Measurements from ENCODE around the gene CUX1. TPM values are rescaled to one million over a fixed set of nuclear protein-coding genes. Genes with fewer than 3 reads are reported as not detected.
A peak's percentile ranks its signal among the peaks of the same experiment; 100 is the strongest.

The CUX1 gene
- total and polyA plus RNA-seq, 10 of the 15 experiments (the other 5 are each of a cell fraction or from before 2014, with no cell fraction given): 6.1 to 48.6 (median 25.9) TPM

- 0% methylated on average over 9 of the region's 9 CpGs for WGBS (ENCODE audit: insufficient coverage, insufficient replicate concordance, low lambda C conversion rate, missing lambda C conversion rate)
- SMC1A ChIA-PET (ENCODE audit: uncharacterized antibody, unreplicated experiment): interaction anchor here (1.5 to 6.8 kb wide), 6 partner anchors 16 to 177 kb away, joined by 3 to 91 read pairs (median 6); no protein-coding TSS in a partner anchor
These were observed 471.6 kb downstream of the CUX1 start for GRCh38 chr7:102289057-102289456.

More at GRCh38 chr7:102289057-102289456, 471.6 kb downstream of the CUX1 start:
- no peaks in the 10 kb centered on the region; a peak in 1 of 4 replicates for H3K36me3 ChIP-seq (ENCODE audit: control insufficient read depth in 2 of 2, insufficient read depth in 2 of 2, low read length in 1 of 2)
- no peak for TF ChIP-seq ZBED1 (IDR thresholded peaks at IDR 0.05; ENCODE audit: borderline replicate concordance)
- TF ChIP-seq TCF3 (IDR thresholded peaks at IDR 0.05; ENCODE audit: borderline replicate concordance, insufficient read depth, low read depth, low read length): peak; percentile 62; the same call in 1 of the 2 replicates
- TF ChIP-seq TCF12 (IDR thresholded peaks at IDR 0.05; ENCODE audit: low read depth, low read length): peak; percentile 56; the same call in 1 of the 2 replicates
- 0 out of 2 replicates have a peak, but pooled peaks have one; percentile 7 for TF ChIP-seq MEF2A (IDR thresholded peaks at IDR 0.05; ENCODE audit: insufficient read depth, low read depth, low read length)
- TF ChIP-seq MYC (IDR thresholded peaks at IDR 0.05; ENCODE audit: insufficient read depth, insufficient read length, insufficient replicate concordance, low read length, severe bottlenecking): peak; percentile 14
- no peak for TF ChIP-seq MXI1 (IDR thresholded peaks at IDR 0.05; ENCODE audit: low read depth, low read length)
- peak in 1 of 2 experiments; percentile 32; a peak in 1 of 3 replicates for TF ChIP-seq EGR1 (IDR thresholded peaks at IDR 0.05; ENCODE audit: borderline replicate concordance in 1 of 2, low read depth in 2 of 2, low read length in 2 of 2)
- TF ChIP-seq POLR2A (IDR thresholded peaks at IDR 0.05; ENCODE audit: low read depth, low read length): peak; percentile 43
- TF ChIP-seq SMC3 (IDR thresholded peaks at IDR 0.05; ENCODE audit: borderline replicate concordance, low read length): 0 out of 2 replicates have a peak, but pooled peaks have one; percentile 0
- TF ChIP-seq JUND (IDR thresholded peaks at IDR 0.05; ENCODE audit: low read depth, low read length): no peak
- no peaks in the 10 kb centered on the region for H4K20me1 ChIP-seq (ENCODE audit: control insufficient read depth, insufficient read depth)
- ATAC-seq (peak; percentile 2; the same call in 1 of the 3 replicates), FAIRE-seq (no peak), DNase-seq (ENCODE audit: low read depth, low spot score) (no peak)
- ChIA-PET CTCF (interaction anchor here (0.7 to 5.7 kb wide), 9 partner anchors 9 to 406 kb away, joined by 3 to 62 read pairs (median 4); no protein-coding TSS in a partner anchor), RAD21 (ENCODE audit: unreplicated experiment) (interaction anchor here (0.9 to 6.0 kb wide), 8 partner anchors 10 to 136 kb away, joined by 3 to 121 read pairs (median 5); partner anchors contain the start of gene PRKRIP1), POLR2A (interaction anchor here (0.9 to 3.9 kb wide), 4 partner anchors 17 to 104 kb away, joined by 3 to 34 read pairs (median 6); no protein-coding TSS in a partner anchor)
- H3K4me3 ChIP-seq: peak overlapping the region; percentile 67
- intact Hi-C loops (cut with micrococcal nuclease; ENCODE audit: unreplicated experiment): loop anchor here (5.0 kb wide), 1 partner anchor 178 kb away; no protein-coding TSS in a partner anchor
- H3K4me2 ChIP-seq (ENCODE audit: control insufficient read depth, insufficient read depth): peak overlapping the region; percentile 75
- H3K9me3 ChIP-seq (replicated peaks; ENCODE audit: control insufficient read depth, insufficient read depth, low read length): no peaks in the 10 kb centered on the region
- H3K4me1 ChIP-seq (ENCODE audit: control insufficient read depth, insufficient read depth, low read length): peaks cover 63% of the 10 kb centered on the region
- peaks cover 62% of the 10 kb centered on the region for H3K79me2 ChIP-seq (ENCODE audit: control insufficient read depth, insufficient read depth, low read length)
- H3K27me3 ChIP-seq (replicated peaks in 1 of 2; ENCODE audit: control insufficient read depth in 2 of 2, insufficient read depth in 2 of 2, low read length in 1 of 2): no peaks in the 10 kb centered on the region
- peak overlapping the region; percentile 70 for H3K27ac ChIP-seq (ENCODE audit: control insufficient read depth, insufficient read depth)
- peak overlapping the region; percentile 72 for H3K9ac ChIP-seq (ENCODE audit: control insufficient read depth, insufficient read depth, low read length)
- no peak overlapping the region for H2AFZ ChIP-seq (ENCODE audit: control insufficient read depth, low read depth, low read length)
- in situ Hi-C loops (cut with MboI): loop anchor here (5.0 kb wide), 1 partner anchor 163 kb away; no protein-coding TSS in a partner anchor
- no TSS peak for BruUV-seq (replicated peaks)
